Testis (tissue), 3 donors: ENCODE data around the gene NAV3. TPM values are rescaled to one million over a fixed set of nuclear protein-coding genes. Genes with fewer than 3 reads are reported as not detected.

Experiments used
- DNase-seq: peaks from one replicate; pipeline ENCODE4 v3.0.0-alpha.2; 2019
- H3K27ac ChIP-seq, 2 donors: fragments of 200-600 bp; sonication (generic); one replicate each; pipeline ENCODE4 v1.5.1; 2019
- H3K27me3 ChIP-seq: fragments of 200-600 bp; sonication (generic); one replicate; pipeline ENCODE4 v1.5.1; 2019
- H3K36me3 ChIP-seq: fragments of 200-600 bp; sonication (generic); one replicate; pipeline ENCODE4 v1.5.1; 2017; ENCODE audit warnings: low read depth; ENCODE audit errors: missing control alignments
- H3K4me1 ChIP-seq: fragments of 200-600 bp; sonication (generic); one replicate; pipeline ENCODE4 v1.5.1; 2019
- H3K4me3 ChIP-seq, 2 donors: fragments of 200-600 bp; sonication (generic); one replicate each; pipeline ENCODE4 v1.5.1; 2017 to 2019
- H3K9me3 ChIP-seq: fragments of 200-600 bp; sonication (generic); one replicate; pipeline ENCODE4 v1.5.1; 2017
- CTCF ChIP-seq, 3 experiments: fragments of 450-650 bp in 2 of 3; fragments of 200-600 bp in 1 of 3; sonication (generic) in 1 of 3; IDR thresholded peaks; one replicate each; pipeline ENCODE4 v1.5.1; 2016 to 2019; ENCODE audit warnings: antibody characterized with exemption in 3 of 3, mild to moderate bottlenecking in 2 of 3, moderate library complexity in 1 of 3
- POLR2A ChIP-seq: fragments of 450-650 bp; IDR thresholded peaks from one replicate; pipeline ENCODE4 v1.6.1; 2017; ENCODE audit warnings: antibody characterized with exemption, mild to moderate bottlenecking, moderate library complexity
- WGBS, 2 donors: methylation state at CpG; one replicate each; pipeline ENCODE4 v1.1.5; 2018; 5-methylcytosine and 5-hydroxymethylcytosine counted together
- intact Hi-C: fragments of 100-400 bp; cut with DNase I; formaldehyde crosslinking; loops from one replicate; pipeline ENCODE4 v1.15.1; 2023; ENCODE audit warnings: low total_unique reads
- polyA plus RNA-seq: library from polyadenylated mRNA; stranded (reverse); fragments of 350-450 nt; fragmentation: Illumina TruSeq; extraction: RNeasy Lipid Tissue Mini Kit (QIAGEN cat#74804); gene quantifications from one replicate; pipeline ENCODE4 v1.2.3, GENCODE V29; 2014; ENCODE audit warnings: low read depth, low replicate concordance; ENCODE audit not compliant: insufficient read depth
- total RNA-seq, 2 donors: library from RNA; depleted of rRNA; stranded (reverse); fragments of >200 nt; gene quantifications; one replicate each; pipeline ENCODE4 v1.2.3, GENCODE V29; 2016

The NAV3 gene
- total and polyA plus RNA-seq, 3 donors from 2014 or later, result 6.4 to 21.9 (median 20.0) TPM

DNA sequence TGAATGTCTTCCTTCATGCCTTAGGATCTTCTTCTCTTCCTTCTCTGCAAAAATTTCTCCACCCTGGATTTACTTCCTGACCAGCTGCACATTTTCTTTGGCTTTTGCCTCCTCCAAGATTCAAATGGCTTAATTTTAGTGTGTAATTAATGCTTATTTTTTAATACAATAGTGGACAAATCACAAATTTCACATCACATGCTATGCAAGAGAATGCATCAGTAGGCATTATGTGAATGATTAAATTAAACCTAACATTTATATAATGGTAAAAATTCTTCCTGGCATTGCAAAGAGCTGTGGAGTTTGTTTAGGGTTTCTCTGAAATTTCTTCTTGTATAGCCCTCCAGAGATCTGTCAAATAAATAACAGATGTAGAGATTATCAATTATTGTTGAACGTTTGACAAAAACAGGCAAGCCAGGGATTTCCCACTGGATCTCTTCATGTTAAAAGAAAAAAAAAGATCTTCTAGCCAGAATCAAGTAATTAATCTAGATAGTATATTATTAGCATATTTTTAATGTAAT lies 84.4 kb downstream of the NAV3 start:
- no peak for DNase-seq
- Histone ChIP-seq H3K4me3 (no peak overlapping the region), H3K27ac (no peak overlapping the region), H3K27me3 (no peaks in the 10 kb centered on the region), H3K9me3 (no peaks in the 10 kb centered on the region), H3K4me1 (no peaks in the 10 kb centered on the region), H3K36me3 (no peaks in the 10 kb centered on the region)
- TF ChIP-seq CTCF (IDR thresholded peaks at IDR 0.05), result no peak
- no peak for TF ChIP-seq POLR2A
- WGBS, 2 donors, result 47 to 48% methylated on average over 1 of the region's 1 CpG
- intact Hi-C loops, result no loop called here

- Histone ChIP-seq H3K36me3 (no peaks in the 10 kb centered on the region), H3K4me3 (no peak overlapping the region), H3K9me3 (no peaks in the 10 kb centered on the region), H3K27me3 (no peaks in the 10 kb centered on the region), H3K4me1 (no peaks in the 10 kb centered on the region), H3K27ac (no peak overlapping the region)
- 84 to 86% methylated on average over 2 of the region's 2 CpGs for WGBS, 2 donors
- DNase-seq, result no peak
- intact Hi-C loops, result no loop called here
- TF ChIP-seq CTCF (IDR thresholded peaks at IDR 0.05) (no peak), POLR2A (no peak)
Measured at GRCh38 chr12:77916276-77916675, 85.6 kb downstream of the NAV3 start.

DNA sequence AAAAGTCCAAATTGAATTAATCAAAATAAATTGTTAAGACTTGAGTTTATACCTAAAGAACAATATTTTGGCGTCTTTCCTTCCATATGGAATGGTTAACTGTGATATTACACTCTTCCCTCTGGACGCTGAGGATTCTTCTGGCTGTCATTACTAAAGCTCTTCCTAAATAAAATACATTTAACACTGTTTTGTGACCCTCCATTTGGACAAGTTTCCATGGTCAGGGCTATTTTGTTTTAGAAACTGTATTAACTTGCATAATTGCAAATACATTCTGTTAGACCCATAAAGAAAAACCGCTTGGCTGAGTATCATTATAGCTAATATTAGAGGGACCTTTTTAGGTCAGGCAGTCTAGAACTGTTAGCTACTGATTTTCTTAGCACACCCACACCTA lies 87.4 kb downstream of the NAV3 start:
- Histone ChIP-seq H3K9me3 (no peaks in the 10 kb centered on the region), H3K4me1 (no peaks in the 10 kb centered on the region), H3K27ac (no peak overlapping the region), H3K4me3 (no peak overlapping the region), H3K27me3 (no peaks in the 10 kb centered on the region), H3K36me3 (no peaks in the 10 kb centered on the region)
- DNase-seq, result no peak
- TF ChIP-seq CTCF (IDR thresholded peaks at IDR 0.05), result no peak
- TF ChIP-seq POLR2A, result no peak
- intact Hi-C loops, result no loop called here
- 66 to 75% methylated on average over 3 of the region's 3 CpGs for WGBS, 2 donors

- intact Hi-C loops, result no loop called here
- H3K9me3 ChIP-seq, result no peaks in the 10 kb centered on the region
- no peak overlapping the region for H3K27ac ChIP-seq
- H3K36me3 ChIP-seq, result no peaks in the 10 kb centered on the region
- no peaks in the 10 kb centered on the region for H3K4me1 ChIP-seq
- WGBS, 2 donors, result 81 to 82% methylated on average over 3 of the region's 3 CpGs
- H3K4me3 ChIP-seq, result no peak overlapping the region
- H3K27me3 ChIP-seq, result no peaks in the 10 kb centered on the region
- DNase-seq, result no peak
- no peak for TF ChIP-seq CTCF (IDR thresholded peaks at IDR 0.05)
- no peak for TF ChIP-seq POLR2A
Measured at GRCh38 chr12:77919450-77919849, 88.8 kb downstream of the NAV3 start.

- no peak overlapping the region for H3K4me3 ChIP-seq
- intact Hi-C loops, result loop anchor here (10.0 kb wide), 1 partner anchor 199 kb away; no protein-coding TSS in a partner anchor
- no peak for DNase-seq
- H3K4me1 ChIP-seq, result no peaks in the 10 kb centered on the region
- H3K36me3 ChIP-seq, result no peaks in the 10 kb centered on the region
- no peaks in the 10 kb centered on the region for H3K27me3 ChIP-seq
- TF ChIP-seq CTCF (IDR thresholded peaks at IDR 0.05) (no peak), POLR2A (no peak)
- no peak overlapping the region for H3K27ac ChIP-seq
- WGBS, 2 donors, result 67 to 78% methylated on average over 1 of the region's 1 CpG
- H3K9me3 ChIP-seq, result no peaks in the 10 kb centered on the region
Measured at GRCh38 chr12:77923882-77924281, 93.2 kb downstream of the NAV3 start.
